ENCODE measurements around the gene CDKN2AIPNL.

The CDKN2AIPNL gene

DNA sequence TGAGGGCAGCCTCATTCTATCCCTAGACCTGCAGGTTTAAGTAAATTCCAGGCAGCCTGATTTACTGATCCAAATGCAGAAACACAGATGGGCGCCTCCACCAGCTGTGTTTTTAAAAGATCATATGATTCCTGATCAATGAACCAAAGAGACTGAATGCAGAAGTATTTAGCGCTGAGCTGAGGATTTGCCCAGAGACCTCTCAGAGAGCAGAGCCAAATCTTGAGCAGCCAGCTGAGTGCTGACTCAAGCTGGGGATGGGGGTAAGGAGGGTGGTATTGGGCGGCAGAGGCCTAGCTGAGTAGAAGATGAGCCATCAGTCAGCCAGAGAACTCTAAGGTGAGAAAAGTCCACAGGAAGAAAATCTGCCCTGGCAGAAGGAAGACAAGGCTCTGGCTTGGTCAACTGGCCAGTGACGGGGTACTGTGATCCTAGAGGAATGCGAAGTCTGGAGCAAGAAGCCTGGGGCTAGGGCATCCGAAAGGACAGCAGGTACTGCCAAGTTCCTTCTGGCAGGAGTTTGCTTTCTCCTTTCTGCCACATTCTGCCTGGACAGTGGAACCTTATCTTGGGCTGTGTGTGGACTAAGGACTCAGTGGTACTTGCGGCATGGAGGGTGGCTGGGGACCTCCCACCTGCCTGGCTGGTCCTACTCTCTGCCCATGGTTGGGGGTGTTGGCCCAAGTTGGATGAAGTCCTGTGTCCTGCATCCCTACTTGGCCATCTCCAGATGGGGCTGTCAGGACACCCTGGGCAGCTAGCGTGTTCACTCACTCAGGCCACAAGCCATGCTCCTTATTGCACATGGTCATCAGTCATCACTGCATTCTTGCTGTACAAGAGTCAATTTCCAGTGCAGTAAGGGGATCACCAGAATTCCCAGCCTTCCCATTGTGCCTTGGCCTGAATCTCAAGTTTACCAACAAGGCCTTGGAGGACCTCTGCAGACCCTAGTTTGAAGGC, 34.5 kb upstream of the CDKN2AIPNL start:
- POLR2A ChIA-PET: interaction anchor here (1.4 kb wide), 1 partner anchor 20 kb away, joined by 4 read pairs; no protein-coding TSS in a partner anchor

DNA sequence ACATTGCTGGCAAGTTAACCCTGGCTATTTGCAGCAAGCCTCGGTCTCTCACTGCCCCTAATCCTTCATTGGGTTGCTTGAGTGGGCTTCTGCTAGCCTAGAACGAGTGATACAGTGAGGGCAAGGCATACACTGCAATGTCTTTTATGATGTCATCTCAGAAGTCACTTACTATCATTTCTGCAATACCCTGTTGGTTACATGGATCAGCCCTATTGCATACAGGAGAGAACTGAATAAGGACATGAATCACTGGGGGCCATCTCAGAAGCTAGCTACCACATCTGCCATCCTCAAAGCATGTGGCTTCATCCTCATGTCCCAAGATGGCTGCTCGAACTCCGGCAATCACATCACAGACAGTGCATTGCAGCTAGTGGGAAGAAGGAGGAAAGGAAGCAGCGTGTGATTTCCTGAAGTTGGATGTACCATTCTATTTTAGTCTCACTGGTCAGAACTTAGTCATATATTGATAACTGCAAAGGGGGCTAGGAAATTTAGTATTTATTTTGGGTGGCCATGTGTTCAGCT, 33.3 kb upstream of the CDKN2AIPNL start:
- no peak overlapping the region for H3K27ac ChIP-seq (ENCODE audit: extremely low read depth, low read depth, low read length)
- ChIA-PET POLR2A (no interaction called here), CTCF (interaction anchor here (0.5 to 1.3 kb wide), 4 partner anchors 33 to 775 kb away, joined by 3 read pairs; partner anchors contain the start of gene CDKN2AIPNL)
- no peaks in the 10 kb centered on the region for H3K9me3 ChIP-seq (ENCODE audit: control insufficient read depth, insufficient read depth, low read depth, low read length)
- H3K36me3 ChIP-seq (ENCODE audit: control insufficient read depth in 2 of 2, insufficient read depth in 1 of 2, low read length in 2 of 2): no peaks in the 10 kb centered on the region
- no peak overlapping the region for H3K4me3 ChIP-seq (ENCODE audit: low read depth, low read length)
- TF ChIP-seq, protein P1, sequence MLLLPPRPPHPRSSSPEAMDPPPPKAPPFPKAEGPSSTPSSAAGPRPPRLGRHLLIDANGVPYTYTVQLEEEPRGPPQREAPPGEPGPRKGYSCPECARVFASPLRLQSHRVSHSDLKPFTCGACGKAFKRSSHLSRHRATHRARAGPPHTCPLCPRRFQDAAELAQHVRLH (tag by site-specific recombination; IDR thresholded peaks at IDR 0.05): 0 out of 2 replicates have a peak, but pooled peaks have one; percentile 30
- no peak for TF ChIP-seq MZF1 (tag by site-specific recombination; IDR thresholded peaks at IDR 0.05; ENCODE audit: borderline replicate concordance)
- TF ChIP-seq, protein P2, sequence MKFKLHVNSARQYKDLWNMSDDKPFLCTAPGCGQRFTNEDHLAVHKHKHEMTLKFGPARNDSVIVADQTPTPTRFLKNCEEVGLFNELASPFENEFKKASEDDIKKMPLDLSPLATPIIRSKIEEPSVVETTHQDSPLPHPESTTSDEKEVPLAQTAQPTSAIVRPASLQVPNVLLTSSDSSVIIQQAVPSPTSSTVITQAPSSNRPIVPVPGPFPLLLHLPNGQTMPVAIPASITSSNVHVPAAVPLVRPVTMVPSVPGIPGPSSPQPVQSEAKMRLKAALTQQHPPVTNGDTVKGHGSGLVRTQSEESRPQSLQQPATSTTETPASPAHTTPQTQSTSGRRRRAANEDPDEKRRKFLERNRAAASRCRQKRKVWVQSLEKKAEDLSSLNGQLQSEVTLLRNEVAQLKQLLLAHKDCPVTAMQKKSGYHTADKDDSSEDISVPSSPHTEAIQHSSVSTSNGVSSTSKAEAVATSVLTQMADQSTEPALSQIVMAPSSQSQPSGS (tag by site-specific recombination; IDR thresholded peaks at IDR 0.05; ENCODE audit: low read depth): peak; percentile 34; the same call in 1 of the 2 replicates
- TF ChIP-seq, protein P3, sequence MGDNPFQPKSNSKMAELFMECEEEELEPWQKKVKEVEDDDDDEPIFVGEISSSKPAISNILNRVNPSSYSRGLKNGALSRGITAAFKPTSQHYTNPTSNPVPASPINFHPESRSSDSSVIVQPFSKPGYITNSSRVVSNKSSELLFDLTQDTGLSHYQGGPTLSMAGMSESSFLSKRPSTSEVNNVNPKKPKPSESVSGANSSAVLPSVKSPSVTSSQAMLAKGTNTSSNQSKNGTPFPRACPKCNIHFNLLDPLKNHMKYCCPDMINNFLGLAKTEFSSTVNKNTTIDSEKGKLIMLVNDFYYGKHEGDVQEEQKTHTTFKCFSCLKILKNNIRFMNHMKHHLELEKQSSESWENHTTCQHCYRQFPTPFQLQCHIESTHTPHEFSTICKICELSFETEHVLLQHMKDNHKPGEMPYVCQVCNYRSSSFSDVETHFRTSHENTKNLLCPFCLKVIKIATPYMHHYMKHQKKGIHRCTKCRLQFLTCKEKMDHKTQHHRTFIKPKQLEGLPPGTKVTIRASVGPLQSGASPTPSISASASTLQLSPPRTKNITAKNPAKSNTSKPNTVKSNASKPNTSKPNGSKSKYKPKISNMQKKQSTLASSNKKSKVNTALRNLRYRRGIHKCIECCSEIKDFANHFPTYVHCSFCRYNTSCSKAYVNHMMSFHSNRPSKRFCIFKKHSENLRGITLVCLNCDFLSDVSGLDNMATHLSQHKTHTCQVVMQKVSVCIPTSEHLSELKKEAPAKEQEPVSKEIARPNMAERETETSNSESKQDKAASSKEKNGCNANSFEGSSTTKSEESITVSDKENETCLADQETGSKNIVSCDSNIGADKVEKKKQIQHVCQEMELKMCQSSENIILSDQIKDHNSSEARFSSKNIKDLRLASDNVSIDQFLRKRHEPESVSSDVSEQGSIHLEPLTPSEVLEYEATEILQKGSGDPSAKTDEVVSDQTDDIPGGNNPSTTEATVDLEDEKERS (tag by site-specific recombination; IDR thresholded peaks at IDR 0.05): peak; percentile 91
- no peaks in the 10 kb centered on the region for H3K4me1 ChIP-seq (ENCODE audit: control insufficient read depth, insufficient read depth, low read length)

More for the DNA sequence above, 34.5 kb upstream of the CDKN2AIPNL start:
- TF ChIP-seq KLF8 (tag by site-specific recombination; IDR thresholded peaks at IDR 0.05) (no peak), ZNF114 (tag by site-specific recombination; IDR thresholded peaks at IDR 0.05) (no peak), ZBTB48 (tag by site-specific recombination; IDR thresholded peaks at IDR 0.05) (no peak), ZNF121 (tag by site-specific recombination; IDR thresholded peaks at IDR 0.05) (no peak), ZNF510 (tag by site-specific recombination; IDR thresholded peaks at IDR 0.05; ENCODE audit: insufficient replicate concordance) (no peak), OVOL3 (tag by site-specific recombination; IDR thresholded peaks at IDR 0.05) (no peak), ZNF324 (tag by site-specific recombination; IDR thresholded peaks at IDR 0.05) (no peak), MZF1 (tag by site-specific recombination; IDR thresholded peaks at IDR 0.05; ENCODE audit: borderline replicate concordance) (no peak), ZNF549 (tag by site-specific recombination; IDR thresholded peaks at IDR 0.05) (no peak), TRIM28 (IDR thresholded peaks at IDR 0.05; ENCODE audit: borderline replicate concordance, low read length) (no peak), ZNF155 (tag by site-specific recombination; IDR thresholded peaks at IDR 0.05) (no peak), ZSCAN30 (tag by site-specific recombination; IDR thresholded peaks at IDR 0.05) (no peak), ZBTB7A (tag by site-specific recombination; IDR thresholded peaks at IDR 0.05; ENCODE audit: low read depth) (no peak)
- TF ChIP-seq, protein P4, sequence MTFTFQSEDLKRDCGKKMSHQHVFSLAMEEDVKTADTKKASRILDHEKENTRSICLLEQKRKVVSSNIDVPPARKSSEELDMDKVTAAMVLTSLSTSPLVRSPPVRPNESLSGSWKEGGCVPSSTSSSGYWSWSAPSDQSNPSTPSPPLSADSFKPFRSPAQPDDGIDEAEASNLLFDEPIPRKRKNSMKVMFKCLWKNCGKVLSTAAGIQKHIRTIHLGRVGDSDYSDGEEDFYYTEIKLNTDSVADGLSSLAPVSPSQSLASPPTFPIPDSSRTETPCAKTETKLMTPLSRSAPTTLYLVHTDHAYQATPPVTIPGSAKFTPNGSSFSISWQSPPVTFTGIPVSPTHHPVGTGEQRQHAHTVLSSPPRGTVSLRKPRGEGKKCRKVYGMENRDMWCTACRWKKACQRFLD (tag by site-specific recombination; IDR thresholded peaks at IDR 0.05): no peak
- TF ChIP-seq, protein P5, sequence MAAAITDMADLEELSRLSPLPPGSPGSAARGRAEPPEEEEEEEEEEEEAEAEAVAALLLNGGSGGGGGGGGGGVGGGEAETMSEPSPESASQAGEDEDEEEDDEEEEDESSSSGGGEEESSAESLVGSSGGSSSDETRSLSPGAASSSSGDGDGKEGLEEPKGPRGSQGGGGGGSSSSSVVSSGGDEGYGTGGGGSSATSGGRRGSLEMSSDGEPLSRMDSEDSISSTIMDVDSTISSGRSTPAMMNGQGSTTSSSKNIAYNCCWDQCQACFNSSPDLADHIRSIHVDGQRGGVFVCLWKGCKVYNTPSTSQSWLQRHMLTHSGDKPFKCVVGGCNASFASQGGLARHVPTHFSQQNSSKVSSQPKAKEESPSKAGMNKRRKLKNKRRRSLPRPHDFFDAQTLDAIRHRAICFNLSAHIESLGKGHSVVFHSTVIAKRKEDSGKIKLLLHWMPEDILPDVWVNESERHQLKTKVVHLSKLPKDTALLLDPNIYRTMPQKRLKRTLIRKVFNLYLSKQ (tag by site-specific recombination; IDR thresholded peaks at IDR 0.05; ENCODE audit: borderline replicate concordance): no peak
- TF ChIP-seq, protein P6, sequence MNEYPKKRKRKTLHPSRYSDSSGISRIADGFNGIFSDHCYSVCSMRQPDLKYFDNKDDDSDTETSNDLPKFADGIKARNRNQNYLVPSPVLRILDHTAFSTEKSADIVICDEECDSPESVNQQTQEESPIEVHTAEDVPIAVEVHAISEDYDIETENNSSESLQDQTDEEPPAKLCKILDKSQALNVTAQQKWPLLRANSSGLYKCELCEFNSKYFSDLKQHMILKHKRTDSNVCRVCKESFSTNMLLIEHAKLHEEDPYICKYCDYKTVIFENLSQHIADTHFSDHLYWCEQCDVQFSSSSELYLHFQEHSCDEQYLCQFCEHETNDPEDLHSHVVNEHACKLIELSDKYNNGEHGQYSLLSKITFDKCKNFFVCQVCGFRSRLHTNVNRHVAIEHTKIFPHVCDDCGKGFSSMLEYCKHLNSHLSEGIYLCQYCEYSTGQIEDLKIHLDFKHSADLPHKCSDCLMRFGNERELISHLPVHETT (tag by site-specific recombination; IDR thresholded peaks at IDR 0.05): no peak
- TF ChIP-seq, protein P7, sequence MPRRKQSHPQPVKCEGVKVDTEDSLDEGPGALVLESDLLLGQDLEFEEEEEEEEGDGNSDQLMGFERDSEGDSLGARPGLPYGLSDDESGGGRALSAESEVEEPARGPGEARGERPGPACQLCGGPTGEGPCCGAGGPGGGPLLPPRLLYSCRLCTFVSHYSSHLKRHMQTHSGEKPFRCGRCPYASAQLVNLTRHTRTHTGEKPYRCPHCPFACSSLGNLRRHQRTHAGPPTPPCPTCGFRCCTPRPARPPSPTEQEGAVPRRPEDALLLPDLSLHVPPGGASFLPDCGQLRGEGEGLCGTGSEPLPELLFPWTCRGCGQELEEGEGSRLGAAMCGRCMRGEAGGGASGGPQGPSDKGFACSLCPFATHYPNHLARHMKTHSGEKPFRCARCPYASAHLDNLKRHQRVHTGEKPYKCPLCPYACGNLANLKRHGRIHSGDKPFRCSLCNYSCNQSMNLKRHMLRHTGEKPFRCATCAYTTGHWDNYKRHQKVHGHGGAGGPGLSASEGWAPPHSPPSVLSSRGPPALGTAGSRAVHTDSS (tag by site-specific recombination; IDR thresholded peaks at IDR 0.05): no peak
- TF ChIP-seq, protein P8, sequence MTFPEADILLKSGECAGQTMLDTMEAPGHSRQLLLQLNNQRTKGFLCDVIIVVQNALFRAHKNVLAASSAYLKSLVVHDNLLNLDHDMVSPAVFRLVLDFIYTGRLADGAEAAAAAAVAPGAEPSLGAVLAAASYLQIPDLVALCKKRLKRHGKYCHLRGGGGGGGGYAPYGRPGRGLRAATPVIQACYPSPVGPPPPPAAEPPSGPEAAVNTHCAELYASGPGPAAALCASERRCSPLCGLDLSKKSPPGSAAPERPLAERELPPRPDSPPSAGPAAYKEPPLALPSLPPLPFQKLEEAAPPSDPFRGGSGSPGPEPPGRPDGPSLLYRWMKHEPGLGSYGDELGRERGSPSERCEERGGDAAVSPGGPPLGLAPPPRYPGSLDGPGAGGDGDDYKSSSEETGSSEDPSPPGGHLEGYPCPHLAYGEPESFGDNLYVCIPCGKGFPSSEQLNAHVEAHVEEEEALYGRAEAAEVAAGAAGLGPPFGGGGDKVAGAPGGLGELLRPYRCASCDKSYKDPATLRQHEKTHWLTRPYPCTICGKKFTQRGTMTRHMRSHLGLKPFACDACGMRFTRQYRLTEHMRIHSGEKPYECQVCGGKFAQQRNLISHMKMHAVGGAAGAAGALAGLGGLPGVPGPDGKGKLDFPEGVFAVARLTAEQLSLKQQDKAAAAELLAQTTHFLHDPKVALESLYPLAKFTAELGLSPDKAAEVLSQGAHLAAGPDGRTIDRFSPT (tag by site-specific recombination; IDR thresholded peaks at IDR 0.05): no peak
- H3K4me3 ChIP-seq (ENCODE audit: low read depth, low read length): no peak overlapping the region
- H3K36me3 ChIP-seq (ENCODE audit: control insufficient read depth in 2 of 2, insufficient read depth in 1 of 2, low read length in 2 of 2): no peaks in the 10 kb centered on the region
- H3K27ac ChIP-seq (ENCODE audit: extremely low read depth, low read depth, low read length): no peak overlapping the region
- no peaks in the 10 kb centered on the region for H3K9me3 ChIP-seq (ENCODE audit: control insufficient read depth, insufficient read depth, low read depth, low read length)
- CTCF ChIA-PET: interaction anchor here (0.5 to 1.3 kb wide), 5 partner anchors 34 to 420 kb away, joined by 3 read pairs; partner anchors contain the start of gene CDKN2AIPNL
- no peaks in the 10 kb centered on the region for H3K4me1 ChIP-seq (ENCODE audit: control insufficient read depth, insufficient read depth, low read length)

All from HEK293 (cell line).